HepG2 (cell line): Measurements from ENCODE around the gene TOMM22. TPM values are rescaled to one million over a fixed set of nuclear protein-coding genes. Genes with fewer than 3 reads are reported as not detected.

Experiments
- IKZF5 ChIP-seq: IDR thresholded peaks from 2 replicates; pipeline ENCODE4 v1.6.1; 2018; ENCODE audit warnings: missing genetic modification reagents, mild to moderate bottlenecking, missing compliant biosample characterization
- NCOA5 ChIP-seq: sonication (generic); formaldehyde crosslinking; IDR thresholded peaks from 2 replicates; pipeline ENCODE4 v1.4.0; 2020; ENCODE audit warnings: missing genetic modification reagents
- NR1H2 ChIP-seq: sonication (generic); formaldehyde crosslinking; IDR thresholded peaks from 2 replicates; pipeline ENCODE4 v1.8.1; 2022; ENCODE audit warnings: low read depth, missing genetic modification reagents, borderline replicate concordance
- TBL1XR1 ChIP-seq: fragments of 150-350 bp; IDR thresholded peaks from 2 replicates; pipeline ENCODE4 v1.6.1; 2014; ENCODE audit warnings: borderline replicate concordance, low read length; ENCODE audit not compliant: partially characterized antibody
- ZNF382 ChIP-seq: sonication (generic); formaldehyde crosslinking; IDR thresholded peaks from 2 replicates; pipeline ENCODE4 v1.5.0; 2020; ENCODE audit warnings: missing genetic modification reagents, mild to moderate bottlenecking, borderline replicate concordance
- ZNF569 ChIP-seq: sonication (generic); formaldehyde crosslinking; IDR thresholded peaks from 2 replicates; pipeline ENCODE4 v1.5.0; 2020; ENCODE audit warnings: mild to moderate bottlenecking, missing genetic modification reagents, moderate library complexity, borderline replicate concordance
- ZNF691 ChIP-seq: sonication (generic); formaldehyde crosslinking; IDR thresholded peaks from 2 replicates; pipeline ENCODE4 v1.4.0; 2020; ENCODE audit warnings: missing genetic modification reagents, low read depth, mild to moderate bottlenecking, borderline replicate concordance
- polyA plus RNA-seq, 8 experiments: library from polyadenylated mRNA; depleted of rRNA in 3 of 8; stranded (reverse) in 7 of 8; unstranded in 1 of 8; fragments of >200 nt; fragmentation: Illumina TruSeq in 4 of 8; extraction: Trizol in 4 of 8; gene quantifications; 2 replicates each; pipeline versions ENCODE4 v1.2.1 to v1.2.3, GENCODE V29; 2011 to 2016; ENCODE audit warnings: low read depth in 4 of 8, missing spikeins in 1 of 8, mixed read lengths in 1 of 8; ENCODE audit not compliant: insufficient read depth in 1 of 8
- total RNA-seq, 5 experiments: library from RNA; depleted of rRNA; stranded (reverse); fragments of >200 nt; fragmentation: Illumina TruSeq; extraction: Trizol; gene quantifications; 2 replicates each; pipeline ENCODE4 v1.2.3, GENCODE V29; 2016; ENCODE audit warnings: low read depth in 1 of 5
- TF ChIP-seq, protein P1 (sequence below): IDR thresholded peaks from 2 replicates; pipeline ENCODE4 v1.6.1; 2016; ENCODE audit warnings: control low read depth
- TF ChIP-seq, protein P2 (sequence below): sonication (generic); formaldehyde crosslinking; conservative IDR thresholded peaks from 2 replicates; pipeline ENCODE4 v1.4.0; 2020; ENCODE audit warnings: mild to moderate bottlenecking, missing genetic modification reagents, moderate library complexity
- TF ChIP-seq, protein P3 (sequence below): sonication (generic); formaldehyde crosslinking; IDR thresholded peaks from 2 replicates; pipeline ENCODE4 v1.5.0; 2020; ENCODE audit warnings: mild to moderate bottlenecking, missing genetic modification reagents, borderline replicate concordance

TOMM22 gene
- total and polyA plus RNA-seq, 2 of the 13 experiments (the other 11 are each of a cell fraction or from before 2014, with no cell fraction given) = 46.9 to 118 TPM

GRCh38 chr22:38681582-38682335 is at the start of gene TOMM22 (continued):
- TF ChIP-seq, protein P1, sequence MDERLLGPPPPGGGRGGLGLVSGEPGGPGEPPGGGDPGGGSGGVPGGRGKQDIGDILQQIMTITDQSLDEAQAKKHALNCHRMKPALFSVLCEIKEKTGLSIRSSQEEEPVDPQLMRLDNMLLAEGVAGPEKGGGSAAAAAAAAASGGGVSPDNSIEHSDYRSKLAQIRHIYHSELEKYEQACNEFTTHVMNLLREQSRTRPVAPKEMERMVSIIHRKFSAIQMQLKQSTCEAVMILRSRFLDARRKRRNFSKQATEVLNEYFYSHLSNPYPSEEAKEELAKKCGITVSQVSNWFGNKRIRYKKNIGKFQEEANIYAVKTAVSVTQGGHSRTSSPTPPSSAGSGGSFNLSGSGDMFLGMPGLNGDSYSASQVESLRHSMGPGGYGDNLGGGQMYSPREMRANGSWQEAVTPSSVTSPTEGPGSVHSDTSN (CRISPR knock-in tag) = no peak
- TF ChIP-seq ZNF691 = peak; percentile 38; the same call in 1 of the 2 replicates
- TF ChIP-seq TBL1XR1 = peak; percentile 34
- TF ChIP-seq, protein P2, sequence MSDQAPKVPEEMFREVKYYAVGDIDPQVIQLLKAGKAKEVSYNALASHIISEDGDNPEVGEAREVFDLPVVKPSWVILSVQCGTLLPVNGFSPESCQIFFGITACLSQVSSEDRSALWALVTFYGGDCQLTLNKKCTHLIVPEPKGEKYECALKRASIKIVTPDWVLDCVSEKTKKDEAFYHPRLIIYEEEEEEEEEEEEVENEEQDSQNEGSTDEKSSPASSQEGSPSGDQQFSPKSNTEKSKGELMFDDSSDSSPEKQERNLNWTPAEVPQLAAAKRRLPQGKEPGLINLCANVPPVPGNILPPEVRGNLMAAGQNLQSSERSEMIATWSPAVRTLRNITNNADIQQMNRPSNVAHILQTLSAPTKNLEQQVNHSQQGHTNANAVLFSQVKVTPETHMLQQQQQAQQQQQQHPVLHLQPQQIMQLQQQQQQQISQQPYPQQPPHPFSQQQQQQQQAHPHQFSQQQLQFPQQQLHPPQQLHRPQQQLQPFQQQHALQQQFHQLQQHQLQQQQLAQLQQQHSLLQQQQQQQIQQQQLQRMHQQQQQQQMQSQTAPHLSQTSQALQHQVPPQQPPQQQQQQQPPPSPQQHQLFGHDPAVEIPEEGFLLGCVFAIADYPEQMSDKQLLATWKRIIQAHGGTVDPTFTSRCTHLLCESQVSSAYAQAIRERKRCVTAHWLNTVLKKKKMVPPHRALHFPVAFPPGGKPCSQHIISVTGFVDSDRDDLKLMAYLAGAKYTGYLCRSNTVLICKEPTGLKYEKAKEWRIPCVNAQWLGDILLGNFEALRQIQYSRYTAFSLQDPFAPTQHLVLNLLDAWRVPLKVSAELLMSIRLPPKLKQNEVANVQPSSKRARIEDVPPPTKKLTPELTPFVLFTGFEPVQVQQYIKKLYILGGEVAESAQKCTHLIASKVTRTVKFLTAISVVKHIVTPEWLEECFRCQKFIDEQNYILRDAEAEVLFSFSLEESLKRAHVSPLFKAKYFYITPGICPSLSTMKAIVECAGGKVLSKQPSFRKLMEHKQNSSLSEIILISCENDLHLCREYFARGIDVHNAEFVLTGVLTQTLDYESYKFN = peak; percentile 57
- no peak for TF ChIP-seq NR1H2
- no peak for TF ChIP-seq ZNF569
- TF ChIP-seq, protein P3, sequence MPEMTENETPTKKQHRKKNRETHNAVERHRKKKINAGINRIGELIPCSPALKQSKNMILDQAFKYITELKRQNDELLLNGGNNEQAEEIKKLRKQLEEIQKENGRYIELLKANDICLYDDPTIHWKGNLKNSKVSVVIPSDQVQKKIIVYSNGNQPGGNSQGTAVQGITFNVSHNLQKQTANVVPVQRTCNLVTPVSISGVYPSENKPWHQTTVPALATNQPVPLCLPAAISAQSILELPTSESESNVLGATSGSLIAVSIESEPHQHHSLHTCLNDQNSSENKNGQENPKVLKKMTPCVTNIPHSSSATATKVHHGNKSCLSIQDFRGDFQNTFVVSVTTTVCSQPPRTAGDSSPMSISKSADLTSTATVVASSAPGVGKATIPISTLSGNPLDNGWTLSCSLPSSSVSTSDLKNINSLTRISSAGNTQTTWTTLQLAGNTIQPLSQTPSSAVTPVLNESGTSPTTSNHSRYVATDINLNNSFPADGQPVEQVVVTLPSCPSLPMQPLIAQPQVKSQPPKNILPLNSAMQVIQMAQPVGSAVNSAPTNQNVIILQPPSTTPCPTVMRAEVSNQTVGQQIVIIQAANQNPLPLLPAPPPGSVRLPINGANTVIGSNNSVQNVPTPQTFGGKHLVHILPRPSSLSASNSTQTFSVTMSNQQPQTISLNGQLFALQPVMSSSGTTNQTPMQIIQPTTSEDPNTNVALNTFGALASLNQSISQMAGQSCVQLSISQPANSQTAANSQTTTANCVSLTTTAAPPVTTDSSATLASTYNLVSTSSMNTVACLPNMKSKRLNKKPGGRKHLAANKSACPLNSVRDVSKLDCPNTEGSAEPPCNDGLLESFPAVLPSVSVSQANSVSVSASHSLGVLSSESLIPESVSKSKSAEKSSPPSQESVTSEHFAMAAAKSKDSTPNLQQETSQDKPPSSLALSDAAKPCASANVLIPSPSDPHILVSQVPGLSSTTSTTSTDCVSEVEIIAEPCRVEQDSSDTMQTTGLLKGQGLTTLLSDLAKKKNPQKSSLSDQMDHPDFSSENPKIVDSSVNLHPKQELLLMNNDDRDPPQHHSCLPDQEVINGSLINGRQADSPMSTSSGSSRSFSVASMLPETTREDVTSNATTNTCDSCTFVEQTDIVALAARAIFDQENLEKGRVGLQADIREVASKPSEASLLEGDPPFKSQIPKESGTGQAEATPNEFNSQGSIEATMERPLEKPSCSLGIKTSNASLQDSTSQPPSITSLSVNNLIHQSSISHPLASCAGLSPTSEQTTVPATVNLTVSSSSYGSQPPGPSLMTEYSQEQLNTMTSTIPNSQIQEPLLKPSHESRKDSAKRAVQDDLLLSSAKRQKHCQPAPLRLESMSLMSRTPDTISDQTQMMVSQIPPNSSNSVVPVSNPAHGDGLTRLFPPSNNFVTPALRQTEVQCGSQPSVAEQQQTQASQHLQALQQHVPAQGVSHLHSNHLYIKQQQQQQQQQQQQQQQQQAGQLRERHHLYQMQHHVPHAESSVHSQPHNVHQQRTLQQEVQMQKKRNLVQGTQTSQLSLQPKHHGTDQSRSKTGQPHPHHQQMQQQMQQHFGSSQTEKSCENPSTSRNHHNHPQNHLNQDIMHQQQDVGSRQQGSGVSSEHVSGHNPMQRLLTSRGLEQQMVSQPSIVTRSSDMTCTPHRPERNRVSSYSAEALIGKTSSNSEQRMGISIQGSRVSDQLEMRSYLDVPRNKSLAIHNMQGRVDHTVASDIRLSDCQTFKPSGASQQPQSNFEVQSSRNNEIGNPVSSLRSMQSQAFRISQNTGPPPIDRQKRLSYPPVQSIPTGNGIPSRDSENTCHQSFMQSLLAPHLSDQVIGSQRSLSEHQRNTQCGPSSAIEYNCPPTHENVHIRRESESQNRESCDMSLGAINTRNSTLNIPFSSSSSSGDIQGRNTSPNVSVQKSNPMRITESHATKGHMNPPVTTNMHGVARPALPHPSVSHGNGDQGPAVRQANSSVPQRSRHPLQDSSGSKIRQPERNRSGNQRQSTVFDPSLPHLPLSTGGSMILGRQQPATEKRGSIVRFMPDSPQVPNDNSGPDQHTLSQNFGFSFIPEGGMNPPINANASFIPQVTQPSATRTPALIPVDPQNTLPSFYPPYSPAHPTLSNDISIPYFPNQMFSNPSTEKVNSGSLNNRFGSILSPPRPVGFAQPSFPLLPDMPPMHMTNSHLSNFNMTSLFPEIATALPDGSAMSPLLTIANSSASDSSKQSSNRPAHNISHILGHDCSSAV (CRISPR knock-in tag) = 0 out of 2 replicates have a peak, but pooled peaks have one; percentile 26
- TF ChIP-seq ZNF382 = no peak
- TF ChIP-seq IKZF5 (CRISPR knock-in tag) = peak; percentile 95; the same call in 1 of the 2 replicates
- TF ChIP-seq NCOA5 (CRISPR knock-in tag) = 0 out of 2 replicates have a peak, but pooled peaks have one; percentile 52
